Body of pancreas (tissue), 4 donors: ENCODE measurements around the gene RIMS3. TPM values are rescaled to one million over a fixed set of nuclear protein-coding genes. Genes with fewer than 3 reads are reported as not detected.

Experiments used
- ATAC-seq: fragments of 150-250 bp; one replicate; pipeline ENCODE4 v1.9.1; 2016
- DNase-seq, 4 donors: peaks; one replicate each; pipeline ENCODE4 v3.0.0-alpha.2; 2019
- H3K27ac ChIP-seq, 4 donors: fragments of 200-600 bp; sonication (generic); 1 replicate in 3 of 4; 2 replicates in 1 of 4; pipeline versions ENCODE4 v1.5.1 to v1.6.1; 2016 to 2019; ENCODE audit warnings: mild to moderate bottlenecking in 1 of 4, mixed read lengths in 1 of 4, moderate library complexity in 1 of 4
- H3K27me3 ChIP-seq, 2 donors: fragments of 200-600 bp; sonication (generic); one replicate each; pipeline ENCODE4 v1.6.0; 2016; ENCODE audit warnings: mild to moderate bottlenecking in 1 of 2
- H3K36me3 ChIP-seq, 2 donors: fragments of 200-600 bp; sonication (generic); replicated peaks in 1 of 2; 2 replicates each; pipeline ENCODE4 v1.5.1; 2016; ENCODE audit warnings: low read depth in 2 of 2; ENCODE audit not compliant: insufficient read depth in 1 of 2
- H3K4me1 ChIP-seq: fragments of 200-600 bp; sonication (generic); one replicate; pipeline ENCODE4 v1.6.0; 2016
- H3K4me3 ChIP-seq, 2 donors: fragments of 200-600 bp; sonication (generic); 1 replicate in 1 of 2; 2 replicates in 1 of 2; pipeline ENCODE4 v1.5.1; 2016 to 2019
- H3K9me3 ChIP-seq, 3 donors: fragments of 200-600 bp; sonication (generic); 1 replicate in 2 of 3; 2 replicates in 1 of 3; pipeline ENCODE4 v1.5.1; 2016
- POLR2A ChIP-seq, 3 donors: fragments of 450-650 bp; IDR thresholded peaks; one replicate each; pipeline ENCODE4 v1.6.1; 2016; ENCODE audit warnings: antibody characterized with exemption in 3 of 3, mild to moderate bottlenecking in 2 of 3
- WGBS, 2 donors: methylation state at CpG; one replicate each; pipeline ENCODE4 v1.1.5; 2017; 5-methylcytosine and 5-hydroxymethylcytosine counted together
- intact Hi-C: fragments of 100-400 bp; cut with DNase I; formaldehyde crosslinking; loops from one replicate; pipeline ENCODE4 v1.15.1; 2023
- total RNA-seq, 2 donors: library from RNA; depleted of rRNA; stranded (reverse); fragments of >200 nt; gene quantifications; one replicate each; pipeline ENCODE4 v1.1.0, GENCODE V29; 2016
- TF ChIP-seq, protein P1 (sequence below), 7 experiments: fragments of 450-650 bp in 4 of 7; fragments of 200-600 bp in 3 of 7; sonication (generic) in 3 of 7; IDR thresholded peaks; one replicate each; pipeline ENCODE4 v1.5.1; 2016 to 2019; ENCODE audit warnings: antibody characterized with exemption in 7 of 7

RIMS3 gene
- total RNA-seq, 2 donors from 2014 or later, result 0.66 to 2.1 TPM

DNA sequence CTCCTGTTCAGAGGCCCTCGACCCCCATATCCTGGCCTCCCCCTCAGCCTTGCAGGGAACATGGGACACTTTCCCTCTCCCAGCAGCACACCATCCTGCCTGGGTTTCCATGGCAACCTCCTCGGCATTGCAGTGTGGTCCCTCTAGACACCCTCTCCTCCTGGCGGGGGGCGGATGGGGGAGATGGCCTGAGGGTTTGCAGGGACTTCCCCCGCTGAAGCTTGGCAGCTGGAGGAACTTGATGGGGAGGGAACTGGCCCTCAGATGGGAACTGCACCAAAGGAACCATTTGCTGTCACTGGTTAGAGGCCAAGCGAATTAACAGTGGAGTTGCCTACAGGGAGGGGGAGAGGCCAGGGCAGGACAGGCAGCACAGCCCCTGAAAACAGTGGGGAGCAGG is 28.7 kb downstream of the RIMS3 start:
- intact Hi-C loops, result no loop called here
- H3K27me3 ChIP-seq, result no peaks in the 10 kb centered on the region
- H3K4me3 ChIP-seq, result no peak overlapping the region
- WGBS, 2 donors, result 46 to 53% methylated on average over 2 to 6 of the region's 6 CpGs
- DNase-seq (no peak), ATAC-seq (no peak)
- H3K36me3 ChIP-seq, result no peaks in the 10 kb centered on the region
- no peaks in the 10 kb centered on the region for H3K4me1 ChIP-seq
- H3K9me3 ChIP-seq, result no peaks in the 10 kb centered on the region
- no peak overlapping the region for H3K27ac ChIP-seq
- TF ChIP-seq, protein P1, sequence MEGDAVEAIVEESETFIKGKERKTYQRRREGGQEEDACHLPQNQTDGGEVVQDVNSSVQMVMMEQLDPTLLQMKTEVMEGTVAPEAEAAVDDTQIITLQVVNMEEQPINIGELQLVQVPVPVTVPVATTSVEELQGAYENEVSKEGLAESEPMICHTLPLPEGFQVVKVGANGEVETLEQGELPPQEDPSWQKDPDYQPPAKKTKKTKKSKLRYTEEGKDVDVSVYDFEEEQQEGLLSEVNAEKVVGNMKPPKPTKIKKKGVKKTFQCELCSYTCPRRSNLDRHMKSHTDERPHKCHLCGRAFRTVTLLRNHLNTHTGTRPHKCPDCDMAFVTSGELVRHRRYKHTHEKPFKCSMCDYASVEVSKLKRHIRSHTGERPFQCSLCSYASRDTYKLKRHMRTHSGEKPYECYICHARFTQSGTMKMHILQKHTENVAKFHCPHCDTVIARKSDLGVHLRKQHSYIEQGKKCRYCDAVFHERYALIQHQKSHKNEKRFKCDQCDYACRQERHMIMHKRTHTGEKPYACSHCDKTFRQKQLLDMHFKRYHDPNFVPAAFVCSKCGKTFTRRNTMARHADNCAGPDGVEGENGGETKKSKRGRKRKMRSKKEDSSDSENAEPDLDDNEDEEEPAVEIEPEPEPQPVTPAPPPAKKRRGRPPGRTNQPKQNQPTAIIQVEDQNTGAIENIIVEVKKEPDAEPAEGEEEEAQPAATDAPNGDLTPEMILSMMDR (IDR thresholded peaks at IDR 0.05), result no peak
- TF ChIP-seq POLR2A (IDR thresholded peaks at IDR 0.05), result no peak

GRCh38 chr1:40635763-40636500 is 29.6 kb downstream of the RIMS3 start:
- no peak overlapping the region for H3K27ac ChIP-seq
- H3K27me3 ChIP-seq, result no peaks in the 10 kb centered on the region
- no peak for DNase-seq
- no peaks in the 10 kb centered on the region for H3K36me3 ChIP-seq
- intact Hi-C loops, result no loop called here
- no peaks in the 10 kb centered on the region for H3K9me3 ChIP-seq
- WGBS, 2 donors, result 96 to 97% methylated on average over 23 to 25 of the region's 25 CpGs
- no peak for ATAC-seq
- H3K4me1 ChIP-seq, result no peaks in the 10 kb centered on the region
- TF ChIP-seq, protein P1 (IDR thresholded peaks at IDR 0.05), result no peak
- no peak for TF ChIP-seq POLR2A (IDR thresholded peaks at IDR 0.05)
- no peak overlapping the region for H3K4me3 ChIP-seq

DNA sequence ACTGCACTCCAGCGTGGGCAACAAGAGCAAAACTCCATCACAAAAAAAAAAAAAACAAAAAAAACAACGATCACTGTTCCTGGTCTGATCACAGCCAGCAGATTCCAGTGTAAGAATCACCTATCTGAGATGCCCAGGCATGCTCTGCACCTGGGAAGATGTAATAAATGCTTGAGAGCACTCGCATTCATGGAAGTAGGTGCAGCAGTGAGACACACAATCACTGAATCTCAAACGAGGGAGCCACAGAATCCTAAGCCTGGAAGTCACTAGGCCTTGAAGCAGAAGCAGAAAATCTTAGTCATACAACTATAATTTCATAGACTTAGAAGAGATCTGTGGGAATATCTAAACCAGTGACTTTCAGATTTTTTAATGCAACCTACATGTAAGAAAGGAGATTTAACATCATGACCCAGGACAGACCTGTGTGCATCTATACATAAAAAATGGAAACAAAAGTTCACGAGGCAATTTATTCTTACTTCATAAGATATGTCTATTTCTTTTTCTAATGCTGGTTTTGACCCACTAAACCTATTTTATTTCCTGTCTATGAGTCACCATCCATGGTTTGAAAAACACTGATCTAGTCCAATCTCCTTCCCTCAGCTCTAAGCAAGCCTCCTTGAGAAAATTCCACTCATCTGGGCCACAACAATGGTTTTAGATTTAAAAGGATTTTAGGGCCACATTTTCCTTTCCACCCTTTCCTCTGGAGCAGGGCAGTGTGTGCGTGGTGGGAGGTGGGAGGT is 30.4 kb downstream of the RIMS3 start:
- 85 to 91% methylated on average over 6 of the region's 6 CpGs for WGBS, 2 donors
- intact Hi-C loops, result no loop called here
- Histone ChIP-seq H3K4me3 (no peak overlapping the region), H3K27me3 (no peaks in the 10 kb centered on the region), H3K36me3 (no peaks in the 10 kb centered on the region), H3K4me1 (no peaks in the 10 kb centered on the region), H3K9me3 (no peaks in the 10 kb centered on the region), H3K27ac (no peak overlapping the region)
- TF ChIP-seq, protein P1 (IDR thresholded peaks at IDR 0.05), result no peak
- TF ChIP-seq POLR2A (IDR thresholded peaks at IDR 0.05), result no peak
- DNase-seq, result no peak
- ATAC-seq, result no peak

DNA sequence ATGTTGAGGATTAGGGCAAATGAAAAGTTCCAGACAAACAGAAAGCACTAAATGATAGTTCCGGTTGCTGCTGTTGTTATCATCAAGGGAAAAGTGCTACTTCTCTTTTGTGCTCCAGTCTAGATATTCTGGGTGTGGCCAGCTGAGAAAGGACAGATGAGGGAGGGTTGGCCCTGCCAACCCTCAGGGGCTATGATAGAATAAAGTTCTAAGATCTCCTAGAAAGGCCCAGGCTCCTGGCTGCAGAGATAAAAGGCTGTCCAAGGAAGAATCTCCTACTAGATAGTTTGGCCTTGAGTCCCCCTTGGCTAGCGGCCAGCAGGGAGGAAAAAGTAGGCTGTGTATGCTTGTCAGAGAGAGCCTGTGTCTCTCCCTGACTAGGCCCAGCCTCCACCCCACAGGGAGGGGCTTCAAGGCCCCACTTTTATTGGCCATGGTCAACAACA is 31.5 kb downstream of the RIMS3 start:
- DNase-seq (peak in 1 of 4 donors; percentile 14), ATAC-seq (no peak)
- Histone ChIP-seq H3K9me3 (no peaks in the 10 kb centered on the region), H3K4me1 (no peaks in the 10 kb centered on the region), H3K27ac (no peak overlapping the region), H3K4me3 (no peak overlapping the region), H3K36me3 (no peaks in the 10 kb centered on the region), H3K27me3 (no peaks in the 10 kb centered on the region)
- TF ChIP-seq, protein P1 (IDR thresholded peaks at IDR 0.05), result no peak
- TF ChIP-seq POLR2A (IDR thresholded peaks at IDR 0.05), result no peak
- intact Hi-C loops, result no loop called here
- 62 to 83% methylated on average over 2 of the region's 2 CpGs for WGBS, 2 donors
